Small intestine (tissue), 16 donors: ENCODE measurements around the gene PAX4. TPM values are rescaled to one million over a fixed set of nuclear protein-coding genes. Genes with fewer than 3 reads are reported as not detected.

Source experiments
- DNase-seq, 2 donors: peaks; one replicate each; pipeline versions ENCODE4 v3.0.0 to v3.0.0-alpha.2; 2013
- FAIRE-seq: peaks from 2 replicates; lab custom pipeline; 2012; peaks lifted over from hg19 to GRCh38; lab: Jason Lieb, UNC
- H3K27ac ChIP-seq, 3 donors: one replicate each; pipeline ENCODE4 v1.5.1; 2013; ENCODE audit warnings: low read length in 2 of 3, mild to moderate bottlenecking in 2 of 3, control low read depth in 1 of 3, inconsistent platforms in 1 of 3, low read depth in 1 of 3, moderate library complexity in 1 of 3
- H3K27me3 ChIP-seq, 3 donors: one replicate each; pipeline ENCODE4 v1.6.1; 2013; ENCODE audit warnings: low read length in 3 of 3, inconsistent platforms in 1 of 3; ENCODE audit not compliant: control insufficient read depth in 3 of 3, insufficient read depth in 3 of 3
- H3K36me3 ChIP-seq, 3 donors: one replicate each; pipeline ENCODE4 v1.6.1; 2013; ENCODE audit warnings: low read length in 3 of 3, inconsistent platforms in 1 of 3, low read depth in 1 of 3, mild to moderate bottlenecking in 1 of 3, moderate library complexity in 1 of 3; ENCODE audit not compliant: control insufficient read depth in 3 of 3, insufficient read depth in 2 of 3
- H3K4me1 ChIP-seq, 3 donors: one replicate each; pipeline ENCODE4 v1.6.1; 2013; ENCODE audit warnings: low read length in 2 of 3, inconsistent platforms in 1 of 3, low read depth in 1 of 3, mild to moderate bottlenecking in 1 of 3, moderate library complexity in 1 of 3; ENCODE audit not compliant: control insufficient read depth in 3 of 3, insufficient read depth in 2 of 3
- H3K4me3 ChIP-seq, 3 donors: one replicate each; pipeline ENCODE4 v1.5.1; 2013; ENCODE audit warnings: low read length in 3 of 3, control low read depth in 1 of 3, inconsistent platforms in 1 of 3, low read depth in 1 of 3, mild to moderate bottlenecking in 1 of 3, moderate library complexity in 1 of 3
- H3K9me3 ChIP-seq, 2 donors: one replicate each; pipeline ENCODE4 v1.6.1; 2013; ENCODE audit warnings: low read depth in 1 of 2, low read length in 1 of 2; ENCODE audit not compliant: control insufficient read depth in 2 of 2, insufficient read depth in 1 of 2
- WGBS, 3 donors: extraction: QIAGEN DNeasy Blood & Tissue Kit; methylation state at CpG; one replicate each; pipeline ENCODE4 v1.1.7; 2013; 5-methylcytosine and 5-hydroxymethylcytosine counted together
- long read RNA-seq, 10 donors: transcript quantifications; one replicate each; lab custom pipeline, GENCODE V29; 2026
- polyA plus RNA-seq, 4 donors: library from polyadenylated mRNA; stranded (reverse) in 3 of 4; unstranded in 1 of 4; fragments of 200-250 nt in 3 of 4; fragments of 120-200 nt in 1 of 4; gene quantifications; one replicate each; pipeline versions ENCODE4 v1.2.1 to v1.2.3, GENCODE V29; 2013
- donor health status: healthy with polysubstance abuse.
- donor health status: control.
- donor health status: control.
- donor health status: Bipolar disorder and iron deficiency.
- donor health status: healthy.

Gene PAX4, protein sequence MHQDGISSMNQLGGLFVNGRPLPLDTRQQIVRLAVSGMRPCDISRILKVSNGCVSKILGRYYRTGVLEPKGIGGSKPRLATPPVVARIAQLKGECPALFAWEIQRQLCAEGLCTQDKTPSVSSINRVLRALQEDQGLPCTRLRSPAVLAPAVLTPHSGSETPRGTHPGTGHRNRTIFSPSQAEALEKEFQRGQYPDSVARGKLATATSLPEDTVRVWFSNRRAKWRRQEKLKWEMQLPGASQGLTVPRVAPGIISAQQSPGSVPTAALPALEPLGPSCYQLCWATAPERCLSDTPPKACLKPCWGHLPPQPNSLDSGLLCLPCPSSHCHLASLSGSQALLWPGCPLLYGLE
- 1 to 10 TPM in 1 of 4 donors, under 1 TPM in 2, not detected in 1; 0.31 to 4.9 (median 0.81) TPM for polyA plus RNA-seq
- long read RNA-seq, donor 1, partial matches to known transcripts = 0 of 2 reads
- long read RNA-seq, donor 1, other reads (novel, unspliced or antisense) = 0 of 2 reads
- long read RNA-seq, donor 2 = 0 reads
- long read RNA-seq, donor 3 = 0 reads
- long read RNA-seq, donor 4 = 0 reads
- long read RNA-seq, donor 5 = 0 reads
- long read RNA-seq, donor 6 = 0 reads
- long read RNA-seq, donor 7 = 0 reads
- long read RNA-seq, donor 8 = 0 reads
- long read RNA-seq, donor 9 = 0 reads
- long read RNA-seq, donor 10, partial matches to known transcripts = 0 of 2 reads
- long read RNA-seq, donor 10, other reads (novel, unspliced or antisense) = 0 of 2 reads

DNA sequence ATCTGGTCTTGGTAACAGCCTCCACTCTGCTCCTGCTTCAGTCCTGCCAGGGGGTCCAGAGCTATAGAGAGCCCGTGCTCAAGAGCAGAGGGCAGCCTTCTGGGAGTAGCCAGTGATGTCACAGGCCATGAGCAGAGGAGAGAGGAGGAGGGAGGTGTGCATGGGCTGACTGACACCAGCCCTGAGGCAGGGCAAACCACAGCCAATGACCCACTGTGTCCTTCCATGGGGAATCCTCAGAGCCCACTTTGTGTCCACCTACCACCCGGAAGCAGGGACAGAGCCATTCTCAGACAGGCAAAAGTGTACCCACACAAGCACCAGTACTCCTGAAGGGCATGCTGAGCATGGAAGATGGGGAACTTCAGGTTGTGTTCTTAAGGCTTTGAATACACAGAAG is at the start of gene PAX4:
TSS of gene PAX4 (minus strand) at position 101 of the 400 bp plus-strand sequence. CDS start 2,214 bp downstream, outside the sequence.
- H3K9me3 ChIP-seq = no peaks in the 10 kb centered on the region
- FAIRE-seq (no peak), DNase-seq (no peak)
- WGBS, 3 donors = 42 to 51% (median 50%) methylated on average over 2 of the region's 2 CpGs
- H3K4me1 ChIP-seq = no peaks in the 10 kb centered on the region
- no peak within 1 kb of the TSS for H3K4me3 ChIP-seq
- H3K27ac ChIP-seq = no peak within 1 kb of the TSS
- H3K36me3 ChIP-seq = no peaks in the 10 kb centered on the region
- peaks cover 3 to 45% (median 8%) of the 10 kb centered on the region in 3 donors for H3K27me3 ChIP-seq

DNA sequence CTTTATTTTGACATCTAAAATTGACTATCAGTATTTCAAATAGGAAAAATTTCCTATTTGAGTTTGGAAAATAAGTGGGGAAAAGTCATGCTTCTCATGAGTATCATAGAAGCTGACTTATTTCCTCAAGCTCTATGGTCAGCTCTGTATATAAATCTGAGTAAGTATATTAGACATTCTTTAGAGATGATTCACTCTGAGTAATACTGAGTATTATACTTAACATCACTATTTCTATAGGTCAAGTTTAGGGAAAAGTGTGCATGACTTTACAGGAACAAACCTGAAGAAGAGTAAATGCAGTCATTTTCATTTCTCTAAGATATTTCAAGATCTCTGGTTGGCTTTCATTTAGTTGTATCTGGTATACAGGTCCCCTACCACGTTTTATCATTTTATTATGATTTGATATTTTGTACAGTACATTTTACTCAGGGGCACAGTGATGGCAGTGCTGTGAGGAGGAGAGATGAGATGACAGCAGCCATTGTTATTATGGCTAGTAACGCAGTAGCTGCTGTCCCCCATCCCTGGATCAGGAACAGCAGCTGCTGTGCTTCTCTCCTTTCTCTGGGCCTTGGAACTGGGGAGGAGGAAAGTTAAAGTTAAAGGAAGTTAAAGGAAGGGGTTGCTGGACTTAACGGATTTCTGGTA is 49.2 kb upstream of the PAX4 start:
- DNase-seq (no peak), FAIRE-seq (no peak)
- no peaks in the 10 kb centered on the region for H3K27me3 ChIP-seq
- peaks cover 0 to 3% (median 2%) of the 10 kb centered on the region in 3 donors for H3K4me1 ChIP-seq
- peaks cover 0 to 25% (median 2%) of the 10 kb centered on the region in 3 donors for H3K36me3 ChIP-seq
- peaks cover 0 to under 1% of the 10 kb centered on the region in 2 donors for H3K9me3 ChIP-seq
- H3K27ac ChIP-seq = no peak overlapping the region
- 67 to 79% (median 77%) methylated on average over 3 of the region's 3 CpGs for WGBS, 3 donors
- no peak overlapping the region for H3K4me3 ChIP-seq

DNA sequence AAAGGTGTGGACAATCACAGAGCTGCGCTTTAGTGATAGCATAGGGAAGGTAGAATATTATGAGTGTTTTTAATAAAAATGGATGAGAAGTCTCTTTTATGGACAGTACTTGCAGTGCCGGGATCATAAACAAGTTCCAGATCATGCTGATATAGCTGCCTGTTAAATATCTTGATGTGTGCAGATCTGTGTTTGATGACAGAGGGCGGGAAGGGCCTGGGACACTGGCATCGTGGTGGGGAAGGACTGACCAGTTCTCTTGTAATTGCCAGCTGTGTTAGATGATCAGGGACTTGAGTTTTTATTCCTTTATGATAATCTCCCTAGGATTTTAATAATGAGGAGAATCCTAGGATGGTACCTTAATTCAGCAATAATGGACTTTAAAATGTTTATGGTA is 48.7 kb upstream of the PAX4 start:
- FAIRE-seq (no peak), DNase-seq (no peak)
- H3K4me3 ChIP-seq = no peak overlapping the region
- 76 to 82% (median 77%) methylated on average over 4 of the region's 4 CpGs for WGBS, 3 donors
- H3K27ac ChIP-seq = no peak overlapping the region
- H3K36me3 ChIP-seq = peaks cover 0 to 27% (median 2%) of the 10 kb centered on the region in 3 donors
- H3K9me3 ChIP-seq = no peaks in the 10 kb centered on the region
- no peaks in the 10 kb centered on the region for H3K27me3 ChIP-seq
- peaks cover 0 to 3% (median 2%) of the 10 kb centered on the region in 3 donors for H3K4me1 ChIP-seq

DNA sequence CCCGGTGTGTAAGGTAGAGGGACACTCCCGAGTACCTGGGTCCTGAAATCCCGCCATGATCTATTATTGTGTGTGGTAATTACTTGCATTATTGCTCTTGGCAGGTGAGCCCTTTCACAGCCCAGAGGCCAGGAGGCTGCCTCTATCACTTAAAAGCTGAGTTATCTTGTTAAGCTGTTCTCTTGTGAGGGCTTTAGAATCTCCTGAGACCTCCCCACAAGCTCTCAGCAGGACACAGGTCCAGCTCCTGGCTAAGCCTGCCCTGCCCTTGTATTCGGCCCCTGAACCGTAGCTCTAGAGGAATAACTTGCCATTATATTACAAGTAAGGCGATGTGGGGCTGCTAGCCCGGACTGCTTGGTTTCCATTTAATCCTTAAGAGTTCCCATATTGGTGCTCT is 48.0 kb upstream of the PAX4 start:
- 59 to 83% (median 69%) methylated on average over 7 of the region's 7 CpGs for WGBS, 3 donors
- peaks cover 0 to 27% (median 5%) of the 10 kb centered on the region in 3 donors for H3K36me3 ChIP-seq
- H3K27ac ChIP-seq = no peak overlapping the region
- H3K9me3 ChIP-seq = no peaks in the 10 kb centered on the region
- no peaks in the 10 kb centered on the region for H3K27me3 ChIP-seq
- peaks cover 0 to 3% (median 2%) of the 10 kb centered on the region in 3 donors for H3K4me1 ChIP-seq
- H3K4me3 ChIP-seq = no peak overlapping the region
- DNase-seq = no peak
- FAIRE-seq = no peak

DNA sequence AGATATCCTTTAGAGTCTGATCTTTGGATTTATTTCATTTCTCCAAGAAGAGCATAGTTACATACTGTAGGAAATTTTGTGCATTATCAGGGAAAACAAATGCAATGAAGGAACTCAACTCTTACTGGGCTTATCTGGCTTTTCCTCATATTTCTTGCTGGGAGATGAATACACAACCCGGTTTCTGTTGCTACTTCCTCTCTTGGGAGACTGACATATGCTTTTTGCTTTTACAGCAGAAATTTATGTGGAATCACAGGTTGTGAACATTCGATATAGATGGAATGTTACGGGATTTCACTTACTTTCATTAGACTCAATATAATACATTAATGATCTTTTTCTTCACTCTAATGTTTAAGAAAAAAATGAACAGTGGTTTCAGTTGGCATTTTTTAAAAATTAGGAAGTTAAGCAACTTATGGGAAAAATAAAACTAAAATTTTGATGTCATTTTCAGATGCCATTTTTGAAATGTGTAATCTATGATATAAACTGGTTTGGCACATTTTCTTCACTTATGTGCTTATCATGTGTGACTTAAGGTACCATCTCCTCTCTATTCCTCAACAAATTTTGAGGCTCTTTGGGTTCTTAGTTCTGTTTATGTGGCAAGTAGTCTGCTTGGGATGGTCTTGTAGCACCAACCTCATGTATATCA is 41.2 kb upstream of the PAX4 start:
- no peak overlapping the region for H3K27ac ChIP-seq
- 77 to 87% (median 84%) methylated on average over 3 of the region's 3 CpGs for WGBS, 3 donors
- FAIRE-seq = no peak
- H3K4me3 ChIP-seq = no peak overlapping the region
- H3K36me3 ChIP-seq = peaks cover 0 to 25% (median 6%) of the 10 kb centered on the region in 3 donors
- DNase-seq = no peak
- H3K27me3 ChIP-seq = no peaks in the 10 kb centered on the region
- H3K4me1 ChIP-seq = peaks cover 0 to 9% (median 2%) of the 10 kb centered on the region in 3 donors
- H3K9me3 ChIP-seq = no peaks in the 10 kb centered on the region

DNA sequence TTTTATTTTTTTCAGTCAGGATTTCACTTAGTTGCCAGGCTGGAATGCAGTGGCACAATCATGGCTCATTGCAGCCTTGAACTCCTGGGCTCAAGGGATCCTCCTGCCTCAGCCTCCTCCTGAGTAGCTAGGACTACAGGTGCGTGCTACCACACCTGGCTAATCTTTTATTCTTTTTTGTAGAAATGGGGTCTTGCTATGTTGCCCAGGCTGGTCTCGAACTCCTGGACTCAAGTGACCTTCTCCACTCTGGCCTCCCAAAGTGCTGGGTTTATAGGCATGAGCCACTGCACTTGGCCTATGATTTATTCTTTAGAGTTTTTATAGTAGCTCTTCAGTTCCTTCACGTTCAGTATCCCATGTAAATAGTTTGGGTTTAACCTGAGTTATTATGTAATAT is 39.6 kb upstream of the PAX4 start:
- no peak overlapping the region for H3K27ac ChIP-seq
- H3K27me3 ChIP-seq = no peaks in the 10 kb centered on the region
- FAIRE-seq (no peak), DNase-seq (no peak)
- peaks cover 0 to 18% (median 16%) of the 10 kb centered on the region in 3 donors for H3K4me1 ChIP-seq
- no peaks in the 10 kb centered on the region for H3K9me3 ChIP-seq
- peaks cover 0 to 12% (median 6%) of the 10 kb centered on the region in 3 donors for H3K36me3 ChIP-seq
- 82 to 87% (median 82%) methylated on average over 3 of the region's 3 CpGs for WGBS, 3 donors
- no peak overlapping the region for H3K4me3 ChIP-seq

DNA sequence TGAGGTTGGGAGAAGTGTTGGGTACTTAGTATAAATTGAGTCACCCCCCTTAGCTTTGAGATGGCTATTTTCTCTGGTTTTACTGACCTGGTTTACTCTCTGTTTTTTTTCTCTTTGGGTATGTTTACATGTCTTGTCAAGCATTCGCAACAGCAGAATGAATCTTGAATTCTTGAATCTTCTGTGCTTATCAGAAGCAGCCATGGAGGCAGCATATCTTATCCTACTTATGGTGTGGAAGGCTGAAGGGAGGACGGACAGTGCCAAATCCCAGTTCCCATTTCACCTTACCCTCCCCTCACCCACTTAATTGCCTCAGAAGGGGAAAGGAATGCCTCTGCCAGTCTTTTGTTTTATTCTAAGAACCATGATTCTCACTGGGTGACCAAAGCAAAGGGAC is 37.8 kb upstream of the PAX4 start:
- Histone ChIP-seq H3K36me3 (peaks cover 0 to 9% (median 2%) of the 10 kb centered on the region in 3 donors), H3K9me3 (peaks cover 0 to 3% of the 10 kb centered on the region in 2 donors), H3K4me1 (peaks cover 0 to 21% (median 18%) of the 10 kb centered on the region in 3 donors), H3K4me3 (no peak overlapping the region), H3K27ac (no peak overlapping the region), H3K27me3 (no peaks in the 10 kb centered on the region)
- DNase-seq = no peak
- 78 to 92% (median 79%) methylated on average over 2 of the region's 2 CpGs for WGBS, 3 donors
- no peak for FAIRE-seq
